ENCODE measurements around the gene CBR4. TPM values are rescaled to one million over a fixed set of nuclear protein-coding genes. Genes with fewer than 3 reads are reported as not detected.

Gene CBR4
- total and polyA plus RNA-seq, 2 experiments from 2014 or later, result 36.9 to 38.1 TPM

DNA sequence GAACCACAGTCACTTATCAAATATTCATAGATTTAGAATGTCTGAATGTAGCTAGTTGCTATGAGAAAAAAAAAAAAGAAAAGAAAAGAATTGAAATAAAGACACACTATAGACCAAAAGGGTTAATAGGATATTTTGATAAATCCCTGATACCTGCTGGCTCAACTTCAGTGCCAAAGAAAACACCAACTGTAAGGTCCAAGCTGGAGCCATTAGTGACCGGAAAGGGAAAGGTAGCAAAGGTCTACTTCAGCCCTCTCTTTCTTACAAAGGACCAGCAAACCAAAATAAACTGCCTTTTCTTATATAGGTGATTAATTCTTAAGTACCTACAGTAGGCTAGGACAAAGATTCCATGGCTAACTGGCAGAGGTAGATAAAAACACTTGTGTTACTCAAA, 9.7 kb downstream of the CBR4 start (continued):
- TF ChIP-seq EZH2 (IDR thresholded peaks at IDR 0.05; ENCODE audit: low read depth, unreplicated experiment) (no peak), NANOG (IDR thresholded peaks at IDR 0.05; ENCODE audit: borderline replicate concordance) (no peak), POLR2AphosphoS5 (IDR thresholded peaks at IDR 0.05; ENCODE audit: low read depth) (no peak), JUNB (IDR thresholded peaks at IDR 0.05; ENCODE audit: unreplicated experiment) (no peak), STAT1 (IDR thresholded peaks at IDR 0.05; ENCODE audit: unreplicated experiment) (no peak)

DNA sequence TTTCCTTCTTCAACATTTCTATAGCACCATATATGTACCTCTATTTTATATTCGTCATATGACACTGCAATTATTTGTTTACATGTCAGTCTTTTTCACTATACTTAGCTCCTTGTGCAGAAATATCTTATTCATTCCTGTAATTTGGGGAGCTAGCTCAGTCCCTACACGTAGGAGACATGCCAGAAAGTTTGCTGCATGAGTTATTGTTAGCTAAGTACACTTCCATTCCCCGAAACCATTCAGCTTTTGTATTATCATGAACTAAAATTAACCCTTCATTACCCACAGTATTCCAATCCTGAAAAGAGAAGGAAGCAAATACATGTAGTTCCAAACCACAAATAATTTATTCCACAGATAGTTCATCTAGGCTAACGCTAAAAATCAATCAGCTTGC, 10.2 kb downstream of the CBR4 start:
- Histone ChIP-seq H4K20me1 (replicated peaks; ENCODE audit: insufficient read depth) (peaks cover 4% of the 10 kb centered on the region; the same call in 1 of the 2 replicates), H3K27ac (ENCODE audit: low read depth) (no peak overlapping the region), H3K79me2 (replicated peaks; ENCODE audit: insufficient read depth) (peaks cover 10% of the 10 kb centered on the region; the same call in 1 of the 2 replicates), H3K36me3 (ENCODE audit: insufficient read depth) (peaks cover 28% of the 10 kb centered on the region; the same call in 1 of the 2 replicates), H3K4me3 (no peak overlapping the region), H3K27me3 (ENCODE audit: insufficient read depth) (no peaks in the 10 kb centered on the region), H3K4me2 (no peak overlapping the region), H2AFZ (no peak overlapping the region), H3F3A (replicated peaks; ENCODE audit: low read depth) (no peaks in the 10 kb centered on the region), H3K9me2 (ENCODE audit: insufficient read depth) (no peaks in the 10 kb centered on the region), H3K4me1 (ENCODE audit: insufficient read depth) (no peaks in the 10 kb centered on the region)
- TF ChIP-seq, protein P1, sequence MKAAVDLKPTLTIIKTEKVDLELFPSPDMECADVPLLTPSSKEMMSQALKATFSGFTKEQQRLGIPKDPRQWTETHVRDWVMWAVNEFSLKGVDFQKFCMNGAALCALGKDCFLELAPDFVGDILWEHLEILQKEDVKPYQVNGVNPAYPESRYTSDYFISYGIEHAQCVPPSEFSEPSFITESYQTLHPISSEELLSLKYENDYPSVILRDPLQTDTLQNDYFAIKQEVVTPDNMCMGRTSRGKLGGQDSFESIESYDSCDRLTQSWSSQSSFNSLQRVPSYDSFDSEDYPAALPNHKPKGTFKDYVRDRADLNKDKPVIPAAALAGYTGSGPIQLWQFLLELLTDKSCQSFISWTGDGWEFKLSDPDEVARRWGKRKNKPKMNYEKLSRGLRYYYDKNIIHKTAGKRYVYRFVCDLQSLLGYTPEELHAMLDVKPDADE (IDR thresholded peaks at IDR 0.05), result no peak
- no peak for TF ChIP-seq EZH2phosphoT487 (IDR thresholded peaks at IDR 0.05; ENCODE audit: unreplicated experiment)
- no peak for TF ChIP-seq EZH2 (IDR thresholded peaks at IDR 0.05; ENCODE audit: low read depth, unreplicated experiment)
- no peak for TF ChIP-seq ZNF331 (CRISPR knock-in tag; IDR thresholded peaks at IDR 0.05; ENCODE audit: low read depth)
- no peak for TF ChIP-seq JUNB (IDR thresholded peaks at IDR 0.05; ENCODE audit: unreplicated experiment)
- TF ChIP-seq, protein P2, sequence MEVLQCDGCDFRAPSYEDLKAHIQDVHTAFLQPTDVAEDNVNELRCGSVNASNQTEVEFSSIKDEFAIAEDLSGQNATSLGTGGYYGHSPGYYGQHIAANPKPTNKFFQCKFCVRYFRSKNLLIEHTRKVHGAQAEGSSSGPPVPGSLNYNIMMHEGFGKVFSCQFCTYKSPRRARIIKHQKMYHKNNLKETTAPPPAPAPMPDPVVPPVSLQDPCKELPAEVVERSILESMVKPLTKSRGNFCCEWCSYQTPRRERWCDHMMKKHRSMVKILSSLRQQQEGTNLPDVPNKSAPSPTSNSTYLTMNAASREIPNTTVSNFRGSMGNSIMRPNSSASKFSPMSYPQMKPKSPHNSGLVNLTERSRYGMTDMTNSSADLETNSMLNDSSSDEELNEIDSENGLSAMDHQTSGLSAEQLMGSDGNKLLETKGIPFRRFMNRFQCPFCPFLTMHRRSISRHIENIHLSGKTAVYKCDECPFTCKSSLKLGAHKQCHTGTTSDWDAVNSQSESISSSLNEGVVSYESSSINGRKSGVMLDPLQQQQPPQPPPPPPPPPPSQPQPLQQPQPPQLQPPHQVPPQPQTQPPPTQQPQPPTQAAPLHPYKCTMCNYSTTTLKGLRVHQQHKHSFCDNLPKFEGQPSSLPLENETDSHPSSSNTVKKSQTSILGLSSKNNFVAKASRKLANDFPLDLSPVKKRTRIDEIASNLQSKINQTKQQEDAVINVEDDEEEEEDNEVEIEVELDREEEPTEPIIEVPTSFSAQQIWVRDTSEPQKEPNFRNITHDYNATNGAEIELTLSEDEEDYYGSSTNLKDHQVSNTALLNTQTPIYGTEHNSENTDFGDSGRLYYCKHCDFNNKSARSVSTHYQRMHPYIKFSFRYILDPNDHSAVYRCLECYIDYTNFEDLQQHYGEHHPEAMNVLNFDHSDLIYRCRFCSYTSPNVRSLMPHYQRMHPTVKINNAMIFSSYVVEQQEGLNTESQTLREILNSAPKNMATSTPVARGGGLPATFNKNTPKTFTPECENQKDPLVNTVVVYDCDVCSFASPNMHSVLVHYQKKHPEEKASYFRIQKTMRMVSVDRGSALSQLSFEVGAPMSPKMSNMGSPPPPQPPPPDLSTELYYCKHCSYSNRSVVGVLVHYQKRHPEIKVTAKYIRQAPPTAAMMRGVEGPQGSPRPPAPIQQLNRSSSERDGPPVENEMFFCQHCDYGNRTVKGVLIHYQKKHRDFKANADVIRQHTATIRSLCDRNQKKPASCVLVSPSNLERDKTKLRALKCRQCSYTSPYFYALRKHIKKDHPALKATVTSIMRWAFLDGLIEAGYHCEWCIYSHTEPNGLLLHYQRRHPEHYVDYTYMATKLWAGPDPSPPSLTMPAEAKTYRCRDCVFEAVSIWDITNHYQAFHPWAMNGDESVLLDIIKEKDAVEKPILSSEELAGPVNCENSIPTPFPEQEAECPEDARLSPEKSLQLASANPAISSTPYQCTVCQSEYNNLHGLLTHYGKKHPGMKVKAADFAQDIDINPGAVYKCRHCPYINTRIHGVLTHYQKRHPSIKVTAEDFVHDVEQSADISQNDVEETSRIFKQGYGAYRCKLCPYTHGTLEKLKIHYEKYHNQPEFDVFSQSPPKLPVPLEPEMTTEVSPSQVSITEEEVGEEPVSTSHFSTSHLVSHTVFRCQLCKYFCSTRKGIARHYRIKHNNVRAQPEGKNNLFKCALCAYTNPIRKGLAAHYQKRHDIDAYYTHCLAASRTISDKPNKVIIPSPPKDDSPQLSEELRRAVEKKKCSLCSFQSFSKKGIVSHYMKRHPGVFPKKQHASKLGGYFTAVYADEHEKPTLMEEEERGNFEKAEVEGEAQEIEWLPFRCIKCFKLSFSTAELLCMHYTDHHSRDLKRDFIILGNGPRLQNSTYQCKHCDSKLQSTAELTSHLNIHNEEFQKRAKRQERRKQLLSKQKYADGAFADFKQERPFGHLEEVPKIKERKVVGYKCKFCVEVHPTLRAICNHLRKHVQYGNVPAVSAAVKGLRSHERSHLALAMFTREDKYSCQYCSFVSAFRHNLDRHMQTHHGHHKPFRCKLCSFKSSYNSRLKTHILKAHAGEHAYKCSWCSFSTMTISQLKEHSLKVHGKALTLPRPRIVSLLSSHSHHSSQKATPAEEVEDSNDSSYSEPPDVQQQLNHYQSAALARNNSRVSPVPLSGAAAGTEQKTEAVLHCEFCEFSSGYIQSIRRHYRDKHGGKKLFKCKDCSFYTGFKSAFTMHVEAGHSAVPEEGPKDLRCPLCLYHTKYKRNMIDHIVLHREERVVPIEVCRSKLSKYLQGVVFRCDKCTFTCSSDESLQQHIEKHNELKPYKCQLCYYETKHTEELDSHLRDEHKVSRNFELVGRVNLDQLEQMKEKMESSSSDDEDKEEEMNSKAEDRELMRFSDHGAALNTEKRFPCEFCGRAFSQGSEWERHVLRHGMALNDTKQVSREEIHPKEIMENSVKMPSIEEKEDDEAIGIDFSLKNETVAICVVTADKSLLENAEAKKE (CRISPR knock-in tag; IDR thresholded peaks at IDR 0.05), result no peak
- TF ChIP-seq, protein P3, sequence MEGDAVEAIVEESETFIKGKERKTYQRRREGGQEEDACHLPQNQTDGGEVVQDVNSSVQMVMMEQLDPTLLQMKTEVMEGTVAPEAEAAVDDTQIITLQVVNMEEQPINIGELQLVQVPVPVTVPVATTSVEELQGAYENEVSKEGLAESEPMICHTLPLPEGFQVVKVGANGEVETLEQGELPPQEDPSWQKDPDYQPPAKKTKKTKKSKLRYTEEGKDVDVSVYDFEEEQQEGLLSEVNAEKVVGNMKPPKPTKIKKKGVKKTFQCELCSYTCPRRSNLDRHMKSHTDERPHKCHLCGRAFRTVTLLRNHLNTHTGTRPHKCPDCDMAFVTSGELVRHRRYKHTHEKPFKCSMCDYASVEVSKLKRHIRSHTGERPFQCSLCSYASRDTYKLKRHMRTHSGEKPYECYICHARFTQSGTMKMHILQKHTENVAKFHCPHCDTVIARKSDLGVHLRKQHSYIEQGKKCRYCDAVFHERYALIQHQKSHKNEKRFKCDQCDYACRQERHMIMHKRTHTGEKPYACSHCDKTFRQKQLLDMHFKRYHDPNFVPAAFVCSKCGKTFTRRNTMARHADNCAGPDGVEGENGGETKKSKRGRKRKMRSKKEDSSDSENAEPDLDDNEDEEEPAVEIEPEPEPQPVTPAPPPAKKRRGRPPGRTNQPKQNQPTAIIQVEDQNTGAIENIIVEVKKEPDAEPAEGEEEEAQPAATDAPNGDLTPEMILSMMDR (conservative IDR thresholded peaks at IDR 0.05; ENCODE audit: low read depth in 2 of 2), result no peak
- TF ChIP-seq, protein P4, sequence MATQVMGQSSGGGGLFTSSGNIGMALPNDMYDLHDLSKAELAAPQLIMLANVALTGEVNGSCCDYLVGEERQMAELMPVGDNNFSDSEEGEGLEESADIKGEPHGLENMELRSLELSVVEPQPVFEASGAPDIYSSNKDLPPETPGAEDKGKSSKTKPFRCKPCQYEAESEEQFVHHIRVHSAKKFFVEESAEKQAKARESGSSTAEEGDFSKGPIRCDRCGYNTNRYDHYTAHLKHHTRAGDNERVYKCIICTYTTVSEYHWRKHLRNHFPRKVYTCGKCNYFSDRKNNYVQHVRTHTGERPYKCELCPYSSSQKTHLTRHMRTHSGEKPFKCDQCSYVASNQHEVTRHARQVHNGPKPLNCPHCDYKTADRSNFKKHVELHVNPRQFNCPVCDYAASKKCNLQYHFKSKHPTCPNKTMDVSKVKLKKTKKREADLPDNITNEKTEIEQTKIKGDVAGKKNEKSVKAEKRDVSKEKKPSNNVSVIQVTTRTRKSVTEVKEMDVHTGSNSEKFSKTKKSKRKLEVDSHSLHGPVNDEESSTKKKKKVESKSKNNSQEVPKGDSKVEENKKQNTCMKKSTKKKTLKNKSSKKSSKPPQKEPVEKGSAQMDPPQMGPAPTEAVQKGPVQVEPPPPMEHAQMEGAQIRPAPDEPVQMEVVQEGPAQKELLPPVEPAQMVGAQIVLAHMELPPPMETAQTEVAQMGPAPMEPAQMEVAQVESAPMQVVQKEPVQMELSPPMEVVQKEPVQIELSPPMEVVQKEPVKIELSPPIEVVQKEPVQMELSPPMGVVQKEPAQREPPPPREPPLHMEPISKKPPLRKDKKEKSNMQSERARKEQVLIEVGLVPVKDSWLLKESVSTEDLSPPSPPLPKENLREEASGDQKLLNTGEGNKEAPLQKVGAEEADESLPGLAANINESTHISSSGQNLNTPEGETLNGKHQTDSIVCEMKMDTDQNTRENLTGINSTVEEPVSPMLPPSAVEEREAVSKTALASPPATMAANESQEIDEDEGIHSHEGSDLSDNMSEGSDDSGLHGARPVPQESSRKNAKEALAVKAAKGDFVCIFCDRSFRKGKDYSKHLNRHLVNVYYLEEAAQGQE (IDR thresholded peaks at IDR 0.05; ENCODE audit: unreplicated experiment), result no peak
- no peak for TF ChIP-seq ZNF114 (CRISPR knock-in tag; IDR thresholded peaks at IDR 0.05)
- no peak for TF ChIP-seq NANOG (IDR thresholded peaks at IDR 0.05; ENCODE audit: borderline replicate concordance)
- no peak for TF ChIP-seq POLR2AphosphoS5 (IDR thresholded peaks at IDR 0.05; ENCODE audit: low read depth)
- TF ChIP-seq CREB1 (CRISPR knock-in tag; IDR thresholded peaks at IDR 0.05; ENCODE audit: low read depth), result no peak
- no peak for TF ChIP-seq STAT1 (IDR thresholded peaks at IDR 0.05; ENCODE audit: unreplicated experiment)
- DNase-seq (ENCODE audit: low spot score) (no peak), ATAC-seq (no peak)
- Mint-ChIP-seq H3K27ac (no peak overlapping the region), H3K9me3 (no peaks in the 10 kb centered on the region), H3K36me3 (ENCODE audit: low read depth) (peaks cover 65% of the 10 kb centered on the region), H3K27me3 (ENCODE audit: insufficient read depth, low read depth, poor library complexity) (no peaks in the 10 kb centered on the region), H3K4me1 (no peaks in the 10 kb centered on the region), H3K4me3 (no peak overlapping the region)

Data from GM23338 (cell line).